Activated effector memory CD4-positive, alpha-beta T cell treated with anti-CD3 and anti-CD28 coated beads, Interleukin-2, amount 50 U/mL, for 16 hours (primary cell): ENCODE results near the gene PRM2.

Experiments used
- DNase-seq: peaks from one replicate; pipeline ENCODE4 v3.0.0-alpha.2; 2020

PRM2 gene

DNA sequence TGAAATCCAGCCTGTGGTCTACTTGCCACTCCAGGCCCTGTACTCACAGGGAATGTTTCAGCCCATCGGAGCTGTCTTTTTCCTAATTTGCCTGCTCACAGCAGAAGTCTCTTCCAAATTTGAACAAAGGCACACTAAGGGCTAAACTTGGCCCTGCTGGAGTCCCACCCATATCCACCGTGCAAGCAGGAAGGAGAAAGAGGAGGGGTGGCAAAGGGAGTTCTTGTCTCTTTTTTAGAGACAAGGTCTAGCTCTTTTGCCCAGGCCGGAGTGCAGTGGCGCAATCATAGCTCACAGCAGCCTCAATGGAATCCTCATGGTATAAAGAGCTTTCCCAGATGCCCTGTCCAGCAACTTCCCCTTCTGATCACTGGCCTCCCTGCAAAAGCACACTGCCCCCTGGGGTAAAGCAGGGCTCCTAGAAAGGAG, 7.6 kb upstream of the PRM2 start:
- no peak for DNase-seq

DNA sequence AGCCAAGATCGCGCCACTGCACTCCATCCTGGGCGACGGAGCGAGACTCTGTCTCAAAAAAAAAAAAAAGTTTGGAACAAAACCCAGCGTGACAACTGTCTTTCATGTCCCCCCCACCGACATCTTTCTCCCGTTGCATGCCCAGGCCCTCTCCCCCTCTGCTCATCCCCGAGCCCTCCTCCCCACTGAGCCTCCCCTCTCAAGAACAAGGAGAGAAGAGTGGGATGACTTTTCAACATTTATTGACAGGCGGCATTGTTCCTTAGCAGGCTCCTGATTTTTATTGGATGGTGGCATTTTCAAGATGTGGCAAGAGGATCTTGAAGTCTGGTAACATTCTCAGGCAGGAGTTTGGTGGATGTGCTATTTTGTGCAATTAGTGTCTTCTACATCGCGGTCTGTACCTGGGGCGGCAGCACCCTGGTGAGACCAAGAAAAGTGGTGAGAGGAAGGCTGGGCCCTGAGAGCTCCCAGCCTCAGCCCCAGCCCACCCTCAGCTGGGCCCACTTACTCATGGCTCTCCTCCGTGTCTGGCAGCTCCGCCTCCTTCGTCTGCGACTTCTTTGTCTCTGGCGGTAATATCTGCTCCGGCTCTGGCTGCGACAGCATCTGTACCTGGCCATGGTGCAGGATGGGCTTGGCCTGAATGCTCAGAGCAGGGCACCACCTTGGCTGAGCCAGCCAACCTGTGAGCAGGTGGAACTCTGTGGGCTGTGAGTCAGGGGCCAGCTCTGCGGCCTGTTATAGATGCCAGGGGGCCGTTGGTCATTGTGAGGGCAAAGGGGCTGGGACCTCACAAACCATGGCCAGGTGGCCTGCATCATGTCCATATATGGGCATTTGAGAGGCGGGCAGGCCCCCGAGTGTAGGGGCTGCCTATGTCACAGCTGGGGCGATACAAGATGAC, 4.6 kb upstream of the PRM2 start, which contains the start of gene PRM1:
Gene PRM1 (minus strand): TSS at position 715 of the 907 bp plus-strand sequence. CDS start 92 bp downstream, at position 623.
- DNase-seq = no peak

GRCh38 chr16:11278681-11279628, 2.7 kb upstream of the PRM2 start:
- DNase-seq = no peak

DNA sequence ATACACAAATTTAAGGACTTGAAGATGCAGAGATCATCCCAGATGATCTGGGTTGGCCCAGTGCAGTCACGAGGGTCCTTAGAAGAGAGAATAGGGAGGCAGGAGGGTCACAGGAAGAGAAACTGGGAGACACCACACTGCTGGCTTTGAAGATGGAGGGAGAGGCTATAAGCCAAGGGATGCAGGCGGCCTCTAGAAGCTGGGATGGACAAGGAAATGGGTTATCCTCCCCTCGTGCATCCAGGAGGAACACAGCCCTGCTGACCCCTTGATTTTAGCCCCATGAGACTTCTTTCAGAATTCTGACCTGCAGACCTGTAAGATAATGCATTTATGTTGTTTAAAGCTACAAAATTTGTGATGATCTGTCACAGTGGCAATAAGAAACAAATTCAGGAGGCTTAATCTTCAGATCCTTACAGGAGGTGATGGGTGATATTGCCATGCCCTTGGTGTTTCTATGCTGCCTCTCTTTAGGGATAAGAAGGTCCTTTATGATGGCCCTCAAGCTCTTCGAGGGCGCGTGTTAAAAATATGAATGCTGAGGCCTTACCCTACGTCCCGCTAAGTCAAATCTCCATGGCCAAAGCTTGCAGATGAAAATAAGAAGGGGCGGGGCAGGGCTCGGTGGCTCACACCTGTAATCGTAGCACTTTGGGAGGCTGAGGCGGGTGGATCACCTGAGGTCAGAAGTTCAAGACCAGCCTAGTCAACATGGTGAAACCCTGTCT, 1.5 kb upstream of the PRM2 start:
- DNase-seq = no peak

DNA sequence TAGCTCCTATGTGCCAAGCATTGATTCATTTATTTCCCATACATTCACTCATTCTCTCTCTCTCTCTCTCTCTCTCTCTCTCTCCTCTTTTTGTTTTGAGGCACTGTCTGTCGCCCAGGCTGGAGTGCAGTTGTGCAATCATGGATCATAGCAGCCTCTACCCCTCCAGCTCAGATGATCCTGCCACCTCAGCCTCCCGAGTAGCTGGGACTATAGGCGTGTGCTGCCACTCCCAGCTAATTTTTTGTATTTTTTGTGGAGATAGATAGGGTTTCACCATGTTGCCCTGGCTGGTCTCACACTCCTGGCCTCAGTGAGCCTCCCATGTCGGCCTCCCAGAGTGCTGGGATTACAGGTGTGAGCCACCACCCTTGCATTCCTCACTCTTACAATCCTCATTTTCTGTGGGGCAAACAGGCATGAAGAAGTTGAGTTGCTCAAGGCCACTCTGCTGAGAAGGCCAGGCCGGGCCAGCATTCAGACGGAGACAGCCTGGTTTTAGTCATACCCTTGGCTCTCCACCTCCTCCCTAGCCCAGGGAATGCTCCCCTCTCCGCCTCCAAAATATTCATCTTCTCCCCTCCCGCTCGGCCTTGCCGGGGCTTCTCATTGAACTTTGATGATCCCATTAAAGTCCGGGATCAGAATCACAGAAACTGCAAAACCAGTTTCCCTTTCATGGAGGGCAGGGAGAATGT, 765 bp upstream of the PRM2 start:
- no peak for DNase-seq

GRCh38 chr16:11274964-11275363, 1.3 kb downstream of the PRM2 start:
- no peak for DNase-seq

GRCh38 chr16:11273721-11274324, 2.5 kb downstream of the PRM2 start:
- no peak for DNase-seq

DNA sequence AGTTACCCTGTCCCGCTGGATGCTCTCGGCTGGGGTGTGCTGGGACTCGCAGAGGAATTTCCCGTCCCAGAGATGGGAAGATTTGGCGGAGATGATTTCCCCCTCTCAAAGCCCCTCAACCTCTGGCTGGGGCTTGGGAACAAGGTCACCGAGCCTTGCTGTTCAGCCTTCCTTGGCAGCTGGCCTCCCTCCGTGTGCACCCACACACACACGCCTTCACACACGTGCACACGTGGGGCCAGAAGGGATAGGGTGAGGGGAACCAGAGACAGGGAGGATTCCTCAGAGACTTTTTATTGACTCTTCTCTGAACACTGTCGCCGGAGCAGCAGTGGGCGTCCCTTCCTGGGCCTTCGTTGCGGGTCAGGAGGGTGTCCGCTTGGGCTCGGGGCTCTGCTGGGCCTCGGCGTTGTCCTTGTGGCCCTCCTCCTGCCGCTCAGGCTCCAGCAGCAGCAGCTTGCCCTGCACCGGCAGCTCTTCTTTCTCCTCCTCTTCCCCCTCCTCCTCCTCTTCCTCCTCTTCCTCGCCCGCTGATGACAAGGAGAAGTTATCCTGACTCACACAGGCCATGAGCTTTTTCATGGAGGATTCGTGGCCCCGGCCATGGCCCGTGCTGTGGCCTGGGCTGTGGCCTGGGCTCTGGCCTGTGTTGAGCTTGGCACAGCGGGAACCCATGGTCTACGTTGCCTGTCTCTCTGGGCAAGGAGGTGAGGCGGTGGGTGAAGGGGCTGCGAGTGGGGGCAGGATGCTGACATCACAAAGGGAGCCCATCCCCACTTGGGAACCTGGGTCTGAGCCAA, 3.2 kb downstream of the PRM2 start, which contains the start of gene PRM3:
Gene PRM3 (minus strand): TSS at position 709 of the 800 bp plus-strand sequence. CDS start 34 bp downstream, at position 675.
- DNase-seq = no peak

DNA sequence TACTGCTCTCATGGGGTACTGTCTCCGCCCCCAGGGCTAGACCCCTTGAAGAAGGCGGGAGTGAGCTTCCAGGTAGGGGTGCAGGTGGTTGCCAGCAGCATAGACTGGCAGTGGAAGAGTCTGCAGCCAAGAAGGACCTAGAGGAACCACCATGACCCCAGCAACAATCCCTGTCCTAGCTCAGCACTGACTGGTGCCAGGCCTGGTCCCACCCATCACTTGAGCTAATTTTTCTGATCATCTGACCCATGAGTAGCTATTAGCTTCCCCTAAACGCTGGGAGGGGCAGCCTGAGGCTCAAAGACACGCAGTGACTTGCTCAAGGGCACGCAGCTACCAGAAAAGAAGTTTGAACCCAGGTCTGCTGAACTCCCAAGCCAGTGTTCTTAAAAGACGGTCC, 3.8 kb downstream of the PRM2 start:
- no peak for DNase-seq

DNA sequence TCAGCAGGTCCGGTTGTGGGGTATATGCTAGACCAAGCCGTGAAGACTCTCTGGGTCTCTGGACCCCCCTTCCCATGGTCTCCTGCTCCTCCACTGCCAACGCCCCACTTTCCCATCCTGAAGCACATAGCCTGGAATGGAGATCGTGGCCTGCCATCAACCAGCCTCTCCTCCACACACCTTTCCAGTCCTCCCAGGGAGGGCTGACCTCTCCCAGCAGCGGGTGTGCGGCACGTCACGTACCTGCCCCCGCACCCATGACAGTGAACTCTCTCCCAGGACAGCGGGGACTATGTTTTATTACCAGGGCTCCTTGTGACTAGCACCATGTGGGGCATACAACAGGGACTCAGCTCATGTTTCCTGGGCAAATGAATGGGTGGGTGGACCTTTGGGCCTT, 4.7 kb downstream of the PRM2 start:
- no peak for DNase-seq

GRCh38 chr16:11270602-11271162, 5.6 kb downstream of the PRM2 start:
- DNase-seq = no peak

GRCh38 chr16:11268921-11269375, 7.3 kb downstream of the PRM2 start, which contains the start of gene TNP2:
Gene TNP2 (minus strand): TSS chr16:11269325. CDS start chr16:11269262, 63 bp downstream.
- DNase-seq = no peak

- DNase-seq = no peak
These were observed 11.2 kb downstream of the PRM2 start for GRCh38 chr16:11265124-11265523.

- DNase-seq = no peak
These were observed 12.0 kb downstream of the PRM2 start for GRCh38 chr16:11264155-11264832.

DNA sequence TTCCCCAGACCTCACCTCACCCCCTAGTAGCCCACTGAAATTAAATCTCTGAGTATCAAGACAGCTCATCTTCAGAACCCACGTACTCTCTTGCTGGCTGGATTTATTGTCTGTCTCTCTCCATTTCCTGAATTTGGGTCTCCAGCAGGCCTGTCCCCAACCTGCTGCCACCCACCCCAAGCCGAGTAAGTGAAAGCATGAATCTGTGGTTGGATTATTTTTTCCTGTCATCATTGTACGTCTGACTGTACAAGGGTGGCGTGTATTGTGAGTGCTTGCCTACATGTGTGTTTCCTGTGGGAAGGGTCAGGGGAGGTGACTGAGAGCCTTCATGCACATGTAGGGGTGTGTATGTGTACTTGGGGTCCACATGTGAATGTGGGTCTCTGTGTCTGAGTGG, 12.5 kb downstream of the PRM2 start:
- DNase-seq = peak; percentile 82

DNA sequence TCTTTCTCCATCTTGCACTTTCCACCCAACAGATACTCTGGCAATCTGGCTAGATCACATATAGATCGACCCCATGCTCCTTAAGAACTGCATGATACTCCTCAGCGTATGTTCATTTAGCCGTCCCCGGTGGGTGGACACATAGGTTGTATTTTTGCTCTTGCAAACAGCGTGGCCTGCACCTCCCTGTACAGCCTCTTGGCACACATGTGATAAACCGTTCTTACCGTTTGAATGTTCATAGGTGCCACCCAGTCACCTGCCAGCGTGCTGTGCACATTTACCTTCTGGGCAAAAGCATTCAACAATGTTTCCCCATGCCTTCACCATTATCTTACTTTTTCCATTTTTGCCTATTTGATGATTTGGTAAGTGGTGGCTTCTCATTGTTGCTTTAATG, 13.4 kb downstream of the PRM2 start:
- no peak for DNase-seq

DNA sequence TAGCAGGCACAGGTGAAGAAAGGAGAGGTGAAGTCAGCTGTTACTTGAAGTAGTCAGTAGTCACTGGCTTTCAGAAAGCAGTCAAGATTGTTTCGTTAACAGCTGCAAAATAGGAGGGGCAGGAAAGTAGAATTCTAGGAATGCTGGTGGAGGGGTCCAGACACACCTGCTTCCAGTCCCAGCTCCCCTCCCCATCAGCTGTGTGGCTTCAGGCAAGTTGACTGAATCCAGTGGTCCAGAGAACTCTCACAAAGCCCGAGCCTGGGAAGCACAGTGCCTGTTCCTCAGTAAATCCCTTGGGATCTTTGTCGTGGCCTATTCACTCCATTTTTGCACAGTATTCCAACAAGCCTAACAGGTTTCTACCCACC, 15.7 kb downstream of the PRM2 start:
- DNase-seq = no peak

DNA sequence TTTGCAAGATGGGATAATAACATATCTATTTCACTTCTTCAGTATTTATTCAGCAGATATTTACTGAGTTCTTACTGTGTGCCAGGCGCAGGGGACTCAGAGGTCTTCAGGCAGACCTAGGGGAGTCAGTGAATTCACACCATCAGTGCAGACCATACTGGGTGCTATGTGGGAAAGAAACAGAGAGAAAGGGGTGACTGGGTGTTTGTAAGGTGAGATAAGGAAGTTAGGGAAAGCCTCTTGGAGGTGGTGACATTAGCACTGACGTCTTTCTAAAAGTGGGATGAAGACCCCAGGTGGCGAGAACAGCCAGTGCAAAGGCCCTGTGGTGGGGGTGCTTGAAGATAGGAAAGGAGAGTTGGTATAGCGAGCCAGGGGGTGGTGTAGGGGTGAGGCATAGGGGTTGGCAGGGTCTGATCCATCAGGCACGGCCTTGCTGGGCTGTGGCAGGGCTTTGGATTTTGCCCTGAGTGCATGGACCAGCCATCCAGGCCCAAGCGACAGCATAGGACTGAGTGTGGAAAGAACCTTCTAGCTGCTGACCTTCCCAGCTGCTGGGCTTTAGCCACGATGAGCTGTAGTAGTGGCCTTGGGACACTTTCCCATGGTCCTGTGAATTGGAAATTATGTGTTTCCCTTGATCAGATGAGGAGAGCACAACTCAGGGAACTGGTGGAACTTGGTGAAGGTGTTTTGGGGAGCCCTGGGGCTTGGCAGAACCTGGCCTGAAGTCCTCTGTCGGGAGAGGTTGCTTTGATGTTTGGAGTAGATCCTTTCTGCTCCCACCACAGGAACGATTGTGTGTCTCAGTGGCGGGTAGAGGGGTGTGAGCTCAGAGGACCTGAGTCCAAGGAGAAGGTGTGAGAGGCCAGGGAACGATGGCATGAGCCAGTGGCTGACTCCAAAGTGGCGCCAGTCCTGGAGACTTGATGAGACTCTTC, 16.4 kb downstream of the PRM2 start:
- DNase-seq = no peak
